GM18508 (cell line): Measurements from ENCODE around the gene ELK3.
"Not testable (repeated sequence)": the region's sequence is repeated elsewhere in the genome, so short reads cannot be mapped to it uniquely, and the experiment has no call there.

ENCODE experiments used
- ATAC-seq: cut with Tn5 transposase; IDR thresholded peaks from one replicate; pipeline ENCODE4 v1.9.1; 2021; ENCODE audit warnings: moderate number of reproducible peaks; ENCODE audit not compliant: insufficient read depth, unreplicated experiment

The ELK3 gene

DNA sequence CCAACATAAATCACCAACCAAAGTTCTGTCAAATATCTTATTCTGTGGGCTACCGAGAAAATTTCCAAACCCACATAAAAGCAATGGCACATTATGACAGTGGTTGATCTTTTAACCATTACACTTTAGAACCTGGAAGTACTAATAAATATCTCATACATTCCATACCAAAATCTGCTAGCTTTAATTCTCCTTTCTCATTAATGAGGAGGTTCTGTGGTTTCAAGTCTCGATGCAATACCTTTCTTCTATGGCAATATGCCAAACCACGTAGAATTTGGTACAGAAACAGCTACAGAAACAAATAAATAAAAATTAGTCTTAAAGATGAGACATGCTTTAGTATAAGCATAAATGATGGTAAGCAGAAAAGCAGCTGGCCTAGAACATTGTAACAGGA lies 100.7 kb downstream of the ELK3 start:
- no peak for ATAC-seq

DNA sequence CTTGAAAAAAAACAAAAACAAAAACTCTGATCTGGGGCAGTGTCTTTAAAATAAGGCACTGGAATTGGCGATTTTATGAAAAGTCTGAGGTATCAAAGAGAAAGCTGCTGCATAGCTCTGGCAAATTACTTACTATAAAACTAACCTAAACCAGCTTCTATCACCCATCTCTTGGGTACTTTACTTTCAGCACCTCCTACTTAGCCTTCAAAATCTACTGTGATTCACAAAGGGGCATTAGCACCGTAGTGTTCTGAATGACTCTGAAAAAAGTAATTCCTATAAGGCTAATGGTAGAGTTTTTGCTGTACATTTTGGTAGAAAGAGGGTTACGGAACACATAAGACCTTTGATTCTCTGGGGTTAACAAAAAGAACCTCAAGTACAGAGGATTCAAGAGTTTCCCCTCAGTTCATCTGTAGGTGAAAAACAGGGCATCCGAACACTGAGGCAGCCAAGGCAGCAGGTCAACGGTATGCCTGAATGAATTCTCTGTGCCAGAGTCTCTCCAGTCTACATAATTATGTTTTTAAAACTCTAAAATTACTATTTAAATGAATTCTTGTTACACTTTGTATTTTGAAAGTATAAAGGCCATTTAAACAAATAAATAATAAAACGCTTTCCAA lies 101.5 kb downstream of the ELK3 start:
- no peak for ATAC-seq

DNA sequence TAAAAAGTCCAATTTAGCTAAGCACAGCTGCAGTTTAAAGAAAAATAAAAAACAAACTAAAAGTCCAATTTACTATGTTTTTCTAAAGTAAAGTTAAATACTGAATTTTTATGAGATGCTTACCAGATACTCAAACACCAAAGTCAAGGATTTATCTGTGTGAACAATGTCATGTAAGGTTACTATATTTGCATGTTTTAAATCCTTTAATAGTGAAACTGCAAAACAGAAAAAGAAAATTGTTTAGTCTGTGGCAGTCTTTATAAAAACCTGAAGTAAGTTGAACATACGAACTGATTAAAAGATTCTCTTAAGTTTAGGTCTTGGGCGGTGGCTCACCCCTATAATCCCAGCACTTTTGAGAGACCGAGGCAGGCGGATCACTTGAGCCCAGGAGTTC lies 103.3 kb downstream of the ELK3 start:
- no peak for ATAC-seq

DNA sequence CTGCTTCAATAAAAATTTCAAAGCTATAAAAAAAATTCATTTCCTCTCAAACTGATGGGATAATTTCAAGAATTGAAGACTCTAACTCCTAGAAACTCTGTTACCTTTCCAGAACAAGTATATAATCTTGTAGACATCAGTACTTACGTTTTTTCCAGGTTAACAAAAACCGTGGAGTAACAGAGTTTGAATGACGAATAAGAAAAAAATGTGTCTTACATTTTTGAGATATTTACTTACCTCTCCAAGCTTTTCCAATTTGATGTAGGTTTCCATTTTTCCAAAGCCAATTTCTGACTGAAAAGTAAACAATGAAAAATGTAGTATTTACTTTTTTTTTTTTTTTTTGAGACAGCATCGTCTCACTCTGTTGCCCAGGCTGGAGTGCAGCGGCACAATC lies 105.9 kb downstream of the ELK3 start:
- no peak for ATAC-seq

DNA sequence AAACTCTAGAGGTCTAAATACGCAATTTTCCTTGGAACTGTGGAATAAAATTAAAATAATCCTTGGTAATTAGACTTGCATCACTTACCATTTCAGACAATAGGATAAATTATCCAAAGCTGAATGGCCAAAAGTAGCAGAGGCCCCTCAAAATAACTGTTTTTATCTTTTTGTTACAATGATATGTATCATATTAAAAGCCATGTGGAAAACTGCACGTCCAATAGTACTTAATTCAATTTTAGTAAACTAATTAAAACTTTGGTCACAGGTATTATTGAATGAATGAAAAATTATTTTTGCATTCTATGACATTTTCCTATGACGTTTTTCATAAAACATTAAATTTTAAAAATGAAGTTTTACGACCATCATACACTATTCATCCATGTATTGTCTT lies 107.6 kb downstream of the ELK3 start:
- ATAC-seq: no peak

DNA sequence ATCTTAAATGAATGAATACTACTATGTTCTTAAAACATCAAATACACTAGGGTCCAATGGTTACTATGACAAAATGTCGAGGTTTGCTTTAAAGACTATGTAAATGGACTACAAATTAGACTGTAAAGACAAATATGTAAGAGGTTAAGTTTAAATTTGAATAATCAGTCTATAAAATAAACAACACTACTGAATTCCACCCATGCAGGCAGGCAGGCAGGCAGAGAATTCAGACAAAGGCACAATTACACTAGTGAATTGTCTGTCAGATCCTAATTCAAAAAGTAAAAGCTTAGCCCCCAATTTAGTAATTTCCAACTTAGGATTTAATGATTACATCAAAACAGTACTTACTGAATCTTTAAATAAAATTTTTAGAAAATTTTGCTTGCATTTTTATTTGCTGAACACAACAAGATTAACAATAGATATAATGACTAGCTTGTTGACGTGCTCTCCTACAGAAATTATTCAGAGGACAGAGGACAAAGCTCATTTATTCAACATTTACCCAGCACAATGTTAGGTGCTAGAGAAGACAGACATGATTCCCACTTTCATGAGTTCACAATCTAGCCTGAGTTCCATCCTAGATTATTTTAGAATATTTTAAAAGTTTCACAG lies 108.6 kb downstream of the ELK3 start:
- no peak for ATAC-seq

DNA sequence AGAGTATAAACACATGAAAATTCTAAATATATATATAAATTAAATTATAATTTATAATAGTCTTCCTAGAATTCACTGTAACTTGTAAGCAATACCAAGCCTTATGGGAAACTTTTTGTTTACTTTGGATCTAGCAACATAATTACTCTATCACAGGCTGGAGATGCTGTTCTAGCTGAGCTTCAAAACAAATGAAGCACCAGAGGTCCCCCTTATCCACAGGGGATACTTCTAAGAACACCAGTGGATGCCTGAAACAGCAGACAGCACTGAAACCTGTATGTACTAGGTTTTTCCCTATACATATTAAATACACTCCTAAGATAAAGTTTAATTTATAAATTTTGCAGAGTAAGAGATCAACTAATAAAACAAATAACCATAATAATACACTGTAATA lies 109.5 kb downstream of the ELK3 start:
- ATAC-seq: no peak

DNA sequence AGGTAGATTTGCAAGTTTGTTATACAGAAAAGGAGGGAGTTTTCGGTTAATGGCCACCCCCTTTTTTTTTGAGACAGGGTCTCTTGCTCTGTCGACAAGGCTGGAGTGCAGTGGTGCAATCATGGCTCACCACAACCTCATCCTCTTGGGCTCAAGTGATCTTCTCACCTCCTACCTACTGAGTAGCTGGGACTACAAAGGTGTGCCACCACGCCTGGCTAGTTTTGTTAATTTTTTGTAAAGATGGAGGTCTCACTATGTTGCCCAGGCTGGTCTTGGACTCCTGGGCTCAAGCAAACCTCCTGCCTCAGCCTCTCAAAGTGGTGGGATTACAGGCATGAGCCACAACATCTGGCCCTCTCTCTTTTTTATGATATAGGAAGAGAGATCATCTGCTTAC lies 111.5 kb downstream of the ELK3 start:
- ATAC-seq: no peak

DNA sequence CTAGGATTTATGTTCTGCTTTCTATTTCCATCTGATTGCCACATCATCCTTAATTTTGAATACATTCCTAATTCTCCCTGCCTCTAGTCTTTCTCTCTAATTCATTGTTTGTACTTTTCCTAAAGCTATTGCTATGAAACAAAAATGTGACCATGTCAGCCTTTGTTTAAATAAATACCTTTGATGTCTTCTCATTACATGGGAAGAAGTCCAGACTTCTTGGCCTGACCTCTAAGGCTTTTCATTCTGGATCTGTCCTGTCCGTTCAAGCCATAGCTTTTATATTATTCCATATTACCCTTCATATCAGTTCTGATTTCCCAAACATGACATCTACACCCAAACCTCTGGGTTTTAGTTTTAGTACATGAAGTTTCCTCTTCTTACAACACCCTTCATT lies 114.7 kb downstream of the ELK3 start:
- ATAC-seq: no peak

DNA sequence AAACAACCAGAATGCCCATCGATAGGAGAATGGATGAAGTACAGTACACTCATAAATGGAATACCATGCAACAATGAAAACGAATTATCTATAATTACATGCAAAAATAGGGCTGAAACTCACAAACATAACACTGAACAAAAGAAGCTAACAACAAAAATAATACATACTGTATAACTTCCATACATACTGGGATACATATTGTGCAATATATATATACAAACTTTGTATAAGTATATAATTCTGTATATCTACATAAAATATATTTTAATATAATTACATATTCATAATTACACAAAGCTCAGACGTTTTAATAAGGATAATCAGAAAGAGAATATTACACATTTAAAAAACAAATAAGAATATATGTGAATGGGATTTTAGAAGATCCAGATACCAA lies 115.9 kb downstream of the ELK3 start:
- no peak for ATAC-seq

DNA sequence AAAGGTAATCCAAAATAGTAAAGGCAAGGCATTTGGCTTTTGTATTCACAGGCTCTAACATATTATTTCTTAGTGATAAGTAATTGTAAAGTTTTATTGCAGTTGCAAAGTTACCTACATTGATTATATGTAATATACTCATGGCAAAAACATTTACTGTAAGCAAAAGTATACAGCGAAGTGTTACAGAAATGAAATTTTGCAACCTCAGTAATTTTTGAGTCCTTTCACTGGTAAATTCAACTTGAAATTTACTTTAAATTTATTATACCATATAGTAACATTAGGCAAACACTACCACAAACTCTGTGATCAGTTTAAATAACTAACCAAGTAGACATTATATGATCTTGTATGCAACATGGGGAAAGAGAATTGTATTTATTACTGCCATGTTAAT lies 117.0 kb downstream of the ELK3 start:
- ATAC-seq: no peak

DNA sequence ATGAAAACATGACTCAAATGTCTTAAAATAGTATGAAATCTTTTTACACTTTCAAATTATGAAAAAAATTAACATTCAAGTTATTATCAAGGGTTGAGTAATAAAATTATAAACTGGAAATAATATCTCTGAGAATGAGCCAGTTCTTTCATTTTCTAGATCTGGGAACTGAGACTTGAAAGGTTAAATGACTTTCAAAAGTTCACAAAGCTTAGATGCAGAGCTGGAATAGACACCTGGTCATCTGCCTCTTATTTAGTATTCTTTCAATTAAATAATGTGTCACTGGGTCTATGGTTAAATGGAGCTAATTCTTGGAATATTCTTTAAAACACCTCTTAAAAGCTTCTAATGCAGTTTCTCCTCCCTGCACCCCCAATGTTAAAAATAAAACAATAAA lies 119.4 kb downstream of the ELK3 start:
- ATAC-seq: no peak

DNA sequence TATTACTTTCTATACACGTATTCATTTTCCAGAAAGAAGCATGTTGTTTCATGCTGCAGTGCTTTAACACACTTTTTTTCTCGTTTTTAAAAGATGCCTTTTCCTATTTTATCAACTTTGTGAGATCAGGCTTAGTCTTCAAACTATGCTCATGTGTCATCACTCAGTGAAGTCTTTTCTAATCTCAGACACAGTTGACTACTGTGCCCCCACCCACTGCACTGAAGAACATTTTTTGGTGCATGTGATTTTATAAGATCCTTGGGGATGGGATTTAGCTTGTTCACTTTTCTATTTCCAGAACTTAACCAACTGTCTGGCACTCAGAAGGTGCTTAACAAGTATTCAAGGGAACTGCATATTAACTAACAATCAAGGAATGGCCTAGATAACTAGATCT lies 120.5 kb downstream of the ELK3 start:
- ATAC-seq: no peak

DNA sequence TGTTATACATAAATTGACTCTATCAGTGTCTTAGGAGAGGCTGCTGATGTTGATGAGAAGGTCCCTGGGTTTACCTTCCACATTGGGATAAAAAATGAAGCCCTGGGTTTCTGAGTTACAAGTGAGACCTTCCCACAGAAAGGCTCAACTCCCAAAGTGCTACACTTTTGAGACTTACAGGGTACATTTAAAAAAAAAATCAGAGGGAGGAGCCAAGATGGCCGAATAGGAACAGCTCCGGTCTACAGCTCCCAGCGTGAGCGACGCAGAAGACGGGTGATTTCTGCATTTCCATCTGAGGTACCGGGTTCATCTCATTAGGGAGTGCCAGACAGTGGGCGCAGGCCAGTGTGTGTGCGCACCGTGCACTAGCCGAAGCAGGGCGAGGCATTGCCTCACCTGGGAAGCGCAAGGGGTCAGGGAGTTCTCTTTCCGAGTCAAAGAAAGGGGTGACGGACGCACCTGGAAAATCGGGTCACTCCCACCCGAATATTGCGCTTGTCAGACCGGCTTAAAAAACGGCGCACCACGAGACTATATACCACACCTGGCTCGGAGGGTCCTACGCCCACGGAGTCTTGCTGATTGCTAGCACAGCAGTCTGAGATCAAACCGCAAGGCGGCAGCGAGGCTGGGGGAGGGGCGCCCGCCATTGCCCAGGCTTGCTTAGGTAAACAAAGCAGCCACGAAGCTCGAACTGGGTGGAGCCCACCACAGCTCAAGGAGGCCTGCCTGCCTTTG lies 121.7 kb downstream of the ELK3 start:
- not testable (repeated sequence) for ATAC-seq

DNA sequence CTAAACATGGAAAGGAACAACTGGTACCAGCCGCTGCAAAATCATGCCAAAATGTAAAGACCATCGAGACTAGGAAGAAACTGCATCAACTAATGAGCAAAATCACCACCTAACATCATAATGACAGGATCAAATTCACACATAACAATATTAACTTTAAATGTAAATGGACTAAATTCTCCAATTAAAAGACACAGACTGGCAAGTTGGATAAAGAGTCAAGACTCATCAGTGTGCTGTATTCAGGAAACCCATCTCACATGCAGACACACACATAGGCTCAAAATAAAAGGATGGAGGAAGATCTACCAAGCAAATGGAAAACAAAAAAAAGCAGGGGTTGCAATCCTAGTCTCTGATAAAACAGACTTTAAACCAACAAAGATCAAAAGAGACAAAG lies 123.6 kb downstream of the ELK3 start:
- ATAC-seq: not testable (repeated sequence)
